Measurements from ENCODE around the gene JPH3. TPM values are rescaled to one million over a fixed set of nuclear protein-coding genes. Genes with fewer than 3 reads are reported as not detected.

JPH3 gene
- polyA plus RNA-seq, 2 donors: 0.04 to 0.19 TPM

DNA sequence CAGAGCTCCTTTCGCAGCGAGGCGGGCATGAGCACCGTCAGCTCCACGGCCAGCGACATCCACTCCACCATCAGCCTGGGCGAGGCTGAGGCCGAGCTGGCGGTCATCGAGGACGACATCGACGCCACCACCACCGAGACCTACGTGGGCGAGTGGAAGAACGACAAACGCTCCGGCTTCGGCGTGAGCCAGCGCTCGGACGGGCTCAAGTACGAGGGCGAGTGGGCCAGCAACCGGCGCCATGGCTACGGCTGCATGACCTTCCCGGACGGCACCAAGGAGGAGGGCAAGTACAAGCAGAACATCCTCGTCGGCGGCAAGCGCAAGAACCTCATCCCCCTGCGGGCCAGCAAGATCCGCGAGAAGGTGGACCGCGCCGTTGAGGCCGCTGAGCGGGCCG, 42.3 kb downstream of the JPH3 start:
- Histone ChIP-seq H3K4me1 (ENCODE audit: control insufficient read depth in 2 of 2, insufficient read depth in 2 of 2, low read length in 1 of 2) (no peaks in the 10 kb centered on the region), H3K27ac (ENCODE audit: low read depth in 2 of 2, low read length in 1 of 2) (no peak overlapping the region), H3K27me3 (ENCODE audit: control insufficient read depth in 1 of 2, insufficient read depth in 2 of 2, low read length in 2 of 2) (no peaks in the 10 kb centered on the region), H3K36me3 (ENCODE audit: control insufficient read depth in 2 of 2, insufficient read depth in 2 of 2, low read length in 1 of 2) (no peaks in the 10 kb centered on the region), H3K4me3 (ENCODE audit: low read depth in 1 of 2, low read length in 2 of 2) (no peak overlapping the region), H3K9me3 (ENCODE audit: control insufficient read depth in 2 of 2, insufficient read depth in 1 of 2, low read depth in 1 of 2, low read length in 1 of 2) (peaks cover 0 to 4% of the 10 kb centered on the region in 2 donors)
- 96 to 97% methylated on average over 44 of the region's 44 CpGs for WGBS, 2 donors

DNA sequence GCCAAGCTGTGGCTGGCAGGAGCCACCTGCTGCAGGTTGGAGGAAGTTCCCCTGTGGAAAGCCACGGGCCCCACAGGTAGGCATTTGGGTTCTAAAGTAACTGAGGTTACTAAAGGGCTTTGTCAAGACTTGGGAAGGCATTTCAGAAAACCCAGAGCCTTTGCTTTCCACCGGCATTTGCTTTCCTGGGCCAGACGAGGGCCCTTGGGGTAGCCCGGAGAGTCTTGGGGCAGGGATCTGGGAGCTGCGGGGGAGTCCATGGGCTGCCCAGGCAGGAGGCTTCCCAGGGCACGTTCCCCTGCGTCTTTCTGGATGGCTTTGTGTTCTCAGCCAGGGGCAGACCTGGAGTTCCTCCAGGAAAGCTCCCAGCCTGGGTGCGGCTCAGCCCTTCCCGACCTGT, 43.5 kb downstream of the JPH3 start:
- Histone ChIP-seq H3K27ac (ENCODE audit: low read depth in 2 of 2, low read length in 1 of 2) (no peak overlapping the region), H3K27me3 (ENCODE audit: control insufficient read depth in 1 of 2, insufficient read depth in 2 of 2, low read length in 2 of 2) (no peaks in the 10 kb centered on the region), H3K4me3 (ENCODE audit: low read depth in 1 of 2, low read length in 2 of 2) (no peak overlapping the region), H3K36me3 (ENCODE audit: control insufficient read depth in 2 of 2, insufficient read depth in 2 of 2, low read length in 1 of 2) (no peaks in the 10 kb centered on the region), H3K9me3 (ENCODE audit: control insufficient read depth in 2 of 2, insufficient read depth in 1 of 2, low read depth in 1 of 2, low read length in 1 of 2) (peaks cover 0 to 3% of the 10 kb centered on the region in 2 donors), H3K4me1 (ENCODE audit: control insufficient read depth in 2 of 2, insufficient read depth in 2 of 2, low read length in 1 of 2) (no peaks in the 10 kb centered on the region)
- 64% methylated on average over 9 of the region's 9 CpGs for WGBS, 2 donors

DNA sequence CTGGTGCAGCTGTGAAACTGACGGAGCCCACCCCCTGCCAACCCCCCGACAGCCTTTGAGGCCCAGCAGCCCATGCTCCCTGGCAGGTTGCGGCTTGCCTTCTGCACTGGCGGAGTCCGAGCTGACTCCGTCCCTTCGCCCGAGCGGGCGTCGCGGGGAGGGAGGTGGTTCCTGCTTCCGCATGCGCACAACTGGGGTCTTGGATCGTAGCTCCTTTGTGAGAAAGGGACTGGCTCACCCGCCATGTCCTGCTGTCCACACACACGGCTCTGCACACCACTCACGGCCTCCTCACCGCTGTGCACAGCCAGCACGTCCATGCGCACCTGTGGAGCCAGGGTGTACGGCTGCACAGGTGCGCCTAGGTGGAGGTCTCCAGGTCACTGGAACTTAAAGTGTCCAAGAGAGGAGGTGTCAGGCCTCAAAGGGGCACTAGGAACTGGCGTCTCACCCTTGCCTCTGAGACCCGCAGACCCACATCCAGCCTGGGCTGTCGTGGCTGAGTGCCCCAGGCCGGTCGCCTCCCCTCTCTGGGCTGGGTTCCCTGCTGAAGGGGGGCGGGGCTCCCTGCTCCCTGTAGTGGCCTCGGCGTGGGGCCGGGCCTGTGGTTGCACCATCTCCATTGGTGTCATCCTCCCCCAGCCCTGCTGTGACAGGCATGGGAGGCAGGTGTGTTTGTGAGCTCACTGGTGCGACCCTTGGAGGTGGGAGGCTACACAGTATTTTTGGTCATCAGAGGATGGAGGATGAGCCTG, 45.3 kb downstream of the JPH3 start:
- Histone ChIP-seq H3K4me3 (ENCODE audit: low read depth in 1 of 2, low read length in 2 of 2) (no peak overlapping the region), H3K36me3 (ENCODE audit: control insufficient read depth in 2 of 2, insufficient read depth in 2 of 2, low read length in 1 of 2) (no peaks in the 10 kb centered on the region), H3K4me1 (ENCODE audit: control insufficient read depth in 2 of 2, insufficient read depth in 2 of 2, low read length in 1 of 2) (no peaks in the 10 kb centered on the region), H3K27ac (ENCODE audit: low read depth in 2 of 2, low read length in 1 of 2) (no peak overlapping the region), H3K27me3 (ENCODE audit: control insufficient read depth in 1 of 2, insufficient read depth in 2 of 2, low read length in 2 of 2) (no peaks in the 10 kb centered on the region), H3K9me3 (ENCODE audit: control insufficient read depth in 2 of 2, insufficient read depth in 1 of 2, low read depth in 1 of 2, low read length in 1 of 2) (peaks cover 0 to 2% of the 10 kb centered on the region in 2 donors)
- WGBS, 2 donors: 77 to 78% methylated on average over 33 of the region's 33 CpGs

- H3K4me1 ChIP-seq (ENCODE audit: control insufficient read depth in 2 of 2, insufficient read depth in 2 of 2, low read length in 1 of 2): no peaks in the 10 kb centered on the region
- no peak overlapping the region for H3K4me3 ChIP-seq (ENCODE audit: low read depth in 1 of 2, low read length in 2 of 2)
- no peak overlapping the region for H3K27ac ChIP-seq (ENCODE audit: low read depth in 2 of 2, low read length in 1 of 2)
- H3K9me3 ChIP-seq (ENCODE audit: control insufficient read depth in 2 of 2, insufficient read depth in 1 of 2, low read depth in 1 of 2, low read length in 1 of 2): peaks cover 0 to 2% of the 10 kb centered on the region in 2 donors
- H3K27me3 ChIP-seq (ENCODE audit: control insufficient read depth in 1 of 2, insufficient read depth in 2 of 2, low read length in 2 of 2): no peaks in the 10 kb centered on the region
- no peaks in the 10 kb centered on the region for H3K36me3 ChIP-seq (ENCODE audit: control insufficient read depth in 2 of 2, insufficient read depth in 2 of 2, low read length in 1 of 2)
- WGBS, 2 donors: 45 to 55% methylated on average over 19 to 23 of the region's 23 CpGs
Observed at GRCh38 chr16:87648236-87648635, 45.9 kb downstream of the JPH3 start.

DNA sequence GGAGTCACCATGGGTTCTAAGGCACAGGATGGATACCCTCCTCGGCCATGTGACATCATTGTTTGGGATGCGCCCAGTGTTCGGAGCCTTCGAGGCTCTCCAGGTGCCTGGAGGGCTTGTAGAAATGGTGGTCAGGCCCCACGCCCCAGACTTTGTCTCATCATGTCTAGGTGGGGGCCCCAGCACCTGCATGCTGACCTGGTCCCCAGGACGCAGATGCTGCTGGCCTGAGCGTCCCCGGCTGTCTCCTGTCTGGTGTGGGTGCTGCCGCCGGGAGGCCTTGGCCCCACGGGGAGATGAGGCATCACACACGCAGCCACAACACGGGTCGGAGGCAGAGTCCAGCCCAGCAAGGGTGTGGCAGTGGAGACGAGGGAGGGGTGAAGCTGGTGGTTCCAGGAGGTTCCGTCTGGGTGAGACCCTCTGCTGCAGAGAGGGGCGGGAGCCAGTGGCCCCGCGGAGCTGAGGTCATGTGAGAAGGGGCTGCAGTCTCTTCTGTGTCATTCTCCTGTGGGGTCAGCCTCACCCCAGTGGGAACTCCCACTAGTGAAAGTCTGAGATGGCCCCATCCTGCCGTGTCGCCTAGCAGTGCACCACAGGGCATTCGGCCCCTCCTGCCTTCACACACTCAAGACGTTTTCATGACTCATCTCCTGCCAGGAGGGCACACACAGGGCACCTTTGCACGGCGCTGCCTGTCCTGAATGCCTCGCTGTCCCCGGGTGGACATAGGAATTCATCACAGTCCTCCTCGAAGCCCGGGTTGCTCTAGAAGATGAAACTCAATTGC, 46.6 kb downstream of the JPH3 start:
- no peaks in the 10 kb centered on the region for H3K27me3 ChIP-seq (ENCODE audit: control insufficient read depth in 1 of 2, insufficient read depth in 2 of 2, low read length in 2 of 2)
- H3K9me3 ChIP-seq (ENCODE audit: control insufficient read depth in 2 of 2, insufficient read depth in 1 of 2, low read depth in 1 of 2, low read length in 1 of 2): peaks cover 0 to 2% of the 10 kb centered on the region in 2 donors
- H3K36me3 ChIP-seq (ENCODE audit: control insufficient read depth in 2 of 2, insufficient read depth in 2 of 2, low read length in 1 of 2): no peaks in the 10 kb centered on the region
- 63 to 67% methylated on average over 29 of the region's 29 CpGs for WGBS, 2 donors
- H3K4me3 ChIP-seq (ENCODE audit: low read depth in 1 of 2, low read length in 2 of 2): no peak overlapping the region
- no peak overlapping the region for H3K27ac ChIP-seq (ENCODE audit: low read depth in 2 of 2, low read length in 1 of 2)
- no peaks in the 10 kb centered on the region for H3K4me1 ChIP-seq (ENCODE audit: control insufficient read depth in 2 of 2, insufficient read depth in 2 of 2, low read length in 1 of 2)

- no peak overlapping the region for H3K4me3 ChIP-seq (ENCODE audit: low read depth in 1 of 2, low read length in 2 of 2)
Observed at GRCh38 chr16:87652386-87652785, 50.1 kb downstream of the JPH3 start.

DNA sequence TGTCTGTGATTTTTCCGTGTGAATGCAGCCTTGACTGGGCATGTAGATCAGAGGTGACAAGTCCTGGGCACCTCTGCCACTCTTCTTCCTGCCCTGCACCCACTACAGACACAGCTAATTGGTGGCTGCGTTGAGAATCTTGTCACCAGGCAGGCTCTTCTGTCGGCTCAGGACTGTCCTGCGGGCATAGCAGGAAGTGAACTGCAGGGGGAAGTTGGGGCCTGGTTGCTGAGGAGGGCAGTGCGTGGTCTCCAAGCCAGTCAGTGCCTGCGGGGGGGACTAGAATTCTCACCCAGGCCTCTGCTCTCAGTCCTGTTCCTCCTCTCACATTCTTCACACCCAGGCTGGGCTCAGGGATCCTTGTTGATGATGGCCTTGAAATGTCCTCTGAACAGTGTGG, 50.5 kb downstream of the JPH3 start:
- Histone ChIP-seq H3K9me3 (ENCODE audit: control insufficient read depth in 2 of 2, insufficient read depth in 1 of 2, low read depth in 1 of 2, low read length in 1 of 2) (peaks cover 2 to 3% of the 10 kb centered on the region in 2 donors), H3K4me3 (ENCODE audit: low read depth in 1 of 2, low read length in 2 of 2) (no peak overlapping the region), H3K27me3 (ENCODE audit: control insufficient read depth in 1 of 2, insufficient read depth in 2 of 2, low read length in 2 of 2) (no peaks in the 10 kb centered on the region), H3K36me3 (ENCODE audit: control insufficient read depth in 2 of 2, insufficient read depth in 2 of 2, low read length in 1 of 2) (no peaks in the 10 kb centered on the region), H3K4me1 (ENCODE audit: control insufficient read depth in 2 of 2, insufficient read depth in 2 of 2, low read length in 1 of 2) (no peaks in the 10 kb centered on the region), H3K27ac (ENCODE audit: low read depth in 2 of 2, low read length in 1 of 2) (no peak overlapping the region)
- WGBS, 2 donors: 55 to 62% methylated on average over 6 of the region's 6 CpGs

More at GRCh38 chr16:87652386-87652785, 50.1 kb downstream of the JPH3 start:
- no peaks in the 10 kb centered on the region for H3K36me3 ChIP-seq (ENCODE audit: control insufficient read depth in 2 of 2, insufficient read depth in 2 of 2, low read length in 1 of 2)
- H3K4me1 ChIP-seq (ENCODE audit: control insufficient read depth in 2 of 2, insufficient read depth in 2 of 2, low read length in 1 of 2): no peaks in the 10 kb centered on the region
- H3K9me3 ChIP-seq (ENCODE audit: control insufficient read depth in 2 of 2, insufficient read depth in 1 of 2, low read depth in 1 of 2, low read length in 1 of 2): no peaks in the 10 kb centered on the region
- 92 to 93% methylated on average over 17 of the region's 17 CpGs for WGBS, 2 donors
- H3K27ac ChIP-seq (ENCODE audit: low read depth in 2 of 2, low read length in 1 of 2): no peak overlapping the region
- H3K27me3 ChIP-seq (ENCODE audit: control insufficient read depth in 1 of 2, insufficient read depth in 2 of 2, low read length in 2 of 2): no peaks in the 10 kb centered on the region

DNA sequence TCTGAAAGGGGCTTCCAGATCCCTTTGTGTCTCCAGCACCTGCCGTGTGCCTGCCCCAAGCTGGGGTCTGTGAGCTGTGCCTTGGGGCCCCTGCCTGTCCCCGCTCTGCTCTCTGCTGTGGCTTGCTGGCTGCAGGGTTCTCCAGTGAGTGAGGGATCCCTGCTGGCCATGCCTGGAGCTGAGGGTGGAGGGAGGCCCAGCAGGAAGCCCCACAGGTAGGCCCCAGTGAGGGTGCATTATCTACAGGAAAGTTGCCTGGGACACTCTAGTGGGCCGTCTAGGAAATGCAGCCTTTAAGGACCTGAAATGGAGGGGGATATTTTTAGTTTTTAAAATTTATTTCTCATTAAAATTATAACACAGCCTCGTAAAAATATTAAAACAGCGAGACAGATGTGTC, 50.9 kb downstream of the JPH3 start:
- Histone ChIP-seq H3K4me1 (ENCODE audit: control insufficient read depth in 2 of 2, insufficient read depth in 2 of 2, low read length in 1 of 2) (no peaks in the 10 kb centered on the region), H3K27ac (ENCODE audit: low read depth in 2 of 2, low read length in 1 of 2) (no peak overlapping the region), H3K9me3 (ENCODE audit: control insufficient read depth in 2 of 2, insufficient read depth in 1 of 2, low read depth in 1 of 2, low read length in 1 of 2) (peaks cover 2 to 6% of the 10 kb centered on the region in 2 donors), H3K4me3 (ENCODE audit: low read depth in 1 of 2, low read length in 2 of 2) (no peak overlapping the region), H3K27me3 (ENCODE audit: control insufficient read depth in 1 of 2, insufficient read depth in 2 of 2, low read length in 2 of 2) (no peaks in the 10 kb centered on the region), H3K36me3 (ENCODE audit: control insufficient read depth in 2 of 2, insufficient read depth in 2 of 2, low read length in 1 of 2) (no peaks in the 10 kb centered on the region)
- WGBS, 2 donors: 64 to 69% methylated on average over 5 of the region's 5 CpGs

DNA sequence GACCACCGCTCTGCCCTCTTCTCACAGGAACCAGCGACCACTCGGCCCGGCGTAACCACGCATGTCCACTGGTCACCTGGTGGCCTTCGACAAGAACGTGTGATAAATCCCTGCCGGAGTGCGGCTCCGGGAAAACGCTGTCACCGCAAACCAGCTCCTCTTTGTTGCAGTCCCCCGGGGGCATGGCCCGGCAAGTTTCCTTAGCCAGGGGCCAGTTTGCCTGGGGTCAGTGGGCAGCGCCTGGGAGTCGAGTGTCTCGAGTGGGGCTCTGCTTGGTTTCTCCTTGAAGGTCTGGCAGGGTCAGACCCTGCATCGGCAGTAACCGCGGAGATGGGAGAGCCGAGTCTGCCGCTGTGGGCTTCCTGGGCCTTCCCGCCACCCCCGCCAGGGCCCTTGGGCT, 52.5 kb downstream of the JPH3 start:
- Histone ChIP-seq H3K27me3 (ENCODE audit: control insufficient read depth in 1 of 2, insufficient read depth in 2 of 2, low read length in 2 of 2) (no peaks in the 10 kb centered on the region), H3K4me3 (ENCODE audit: low read depth in 1 of 2, low read length in 2 of 2) (no peak overlapping the region), H3K36me3 (ENCODE audit: control insufficient read depth in 2 of 2, insufficient read depth in 2 of 2, low read length in 1 of 2) (no peaks in the 10 kb centered on the region), H3K27ac (ENCODE audit: low read depth in 2 of 2, low read length in 1 of 2) (no peak overlapping the region), H3K4me1 (ENCODE audit: control insufficient read depth in 2 of 2, insufficient read depth in 2 of 2, low read length in 1 of 2) (no peaks in the 10 kb centered on the region), H3K9me3 (ENCODE audit: control insufficient read depth in 2 of 2, insufficient read depth in 1 of 2, low read depth in 1 of 2, low read length in 1 of 2) (peaks cover 2 to 6% of the 10 kb centered on the region in 2 donors)
- WGBS, 2 donors: 80 to 82% methylated on average over 25 of the region's 25 CpGs
